H9 (cell line): ENCODE measurements around the gene RAD54L. TPM values are rescaled to one million over a fixed set of nuclear protein-coding genes. Genes with fewer than 3 reads are reported as not detected.

ENCODE experiments used
- DNase-seq: peaks from one replicate; pipeline ENCODE4 v3.0.0-alpha.2; 2017
- H2AFZ ChIP-seq: one replicate; pipeline ENCODE4 v1.6.1; 2013; ENCODE audit warnings: mild to moderate bottlenecking, low read length, control low read depth, moderate library complexity
- H2AK5ac ChIP-seq: 2 replicates; pipeline ENCODE4 v1.6.1; 2013; ENCODE audit warnings: low read length, control low read depth, mixed read lengths; ENCODE audit not compliant: insufficient read length
- H2BK120ac ChIP-seq: one replicate; pipeline ENCODE4 v1.6.1; 2013; ENCODE audit warnings: low read depth, mild to moderate bottlenecking, low read length, control low read depth, inconsistent platforms; ENCODE audit not compliant: poor library complexity, severe bottlenecking
- H2BK12ac ChIP-seq: 2 replicates; pipeline ENCODE4 v1.6.1; 2013; ENCODE audit warnings: low read length, control low read depth, mixed read lengths, low read depth; ENCODE audit not compliant: insufficient read length
- H2BK15ac ChIP-seq: 2 replicates; pipeline ENCODE4 v1.6.1; 2013; ENCODE audit warnings: low read depth, low read length, control low read depth
- H2BK20ac ChIP-seq: one replicate; pipeline ENCODE4 v1.6.1; 2013; ENCODE audit warnings: low read depth, mild to moderate bottlenecking, low read length, control low read depth, inconsistent platforms; ENCODE audit not compliant: poor library complexity, severe bottlenecking
- H2BK5ac ChIP-seq: 2 replicates; pipeline ENCODE4 v1.6.1; 2013; ENCODE audit warnings: low read length, control low read depth, mixed read lengths; ENCODE audit not compliant: insufficient read length
- H3K14ac ChIP-seq: 2 replicates; pipeline ENCODE4 v1.6.1; 2013; ENCODE audit warnings: low read length, control low read depth; ENCODE audit not compliant: insufficient read depth
- H3K18ac ChIP-seq: 2 replicates; pipeline ENCODE4 v1.6.1; 2013; ENCODE audit warnings: low read depth, mild to moderate bottlenecking, mixed read lengths, low read length, control low read depth; ENCODE audit not compliant: insufficient read length
- H3K23ac ChIP-seq: 2 replicates; pipeline ENCODE4 v1.6.1; 2013; ENCODE audit warnings: low read length, control low read depth, mixed read lengths, low read depth; ENCODE audit not compliant: insufficient read length
- H3K23me2 ChIP-seq: 2 replicates; pipeline ENCODE4 v1.6.1; 2013; ENCODE audit warnings: low read depth, mild to moderate bottlenecking, mixed read lengths, low read length, control low read depth; ENCODE audit not compliant: insufficient read length, poor library complexity, severe bottlenecking
- H3K27ac ChIP-seq: 2 replicates; pipeline ENCODE4 v1.5.1; 2013; ENCODE audit warnings: low read length, control low read depth, mixed read lengths, low read depth; ENCODE audit not compliant: insufficient read length
- H3K27me3 ChIP-seq: 2 replicates; pipeline ENCODE4 v1.6.1; 2013; ENCODE audit warnings: low read length, control low read depth, inconsistent platforms; ENCODE audit not compliant: insufficient read depth
- H3K4ac ChIP-seq: 2 replicates; pipeline ENCODE4 v1.6.1; 2013; ENCODE audit warnings: low read depth, mild to moderate bottlenecking, control low read depth, inconsistent platforms, low read length, moderate library complexity
- H3K4me1 ChIP-seq: 2 replicates; pipeline ENCODE4 v1.6.1; 2013; ENCODE audit warnings: low read length, control low read depth, inconsistent platforms; ENCODE audit not compliant: insufficient read depth
- H3K4me2 ChIP-seq: 2 replicates; pipeline ENCODE4 v1.6.1; 2013; ENCODE audit warnings: low read length, control low read depth, mixed read lengths; ENCODE audit not compliant: insufficient read length, insufficient read depth
- H3K56ac ChIP-seq: 2 replicates; pipeline ENCODE4 v1.6.1; 2013; ENCODE audit warnings: low read depth, mild to moderate bottlenecking, mixed read lengths, low read length, control low read depth; ENCODE audit not compliant: insufficient read length
- H3K79me1 ChIP-seq: 2 replicates; pipeline ENCODE4 v1.6.1; 2013; ENCODE audit warnings: low read depth, mild to moderate bottlenecking, moderate library complexity, low read length, control low read depth, inconsistent platforms; ENCODE audit not compliant: insufficient read depth, poor library complexity, severe bottlenecking
- H3K79me2 ChIP-seq: 2 replicates; pipeline ENCODE4 v1.6.1; 2013; ENCODE audit warnings: low read length, control low read depth, inconsistent platforms; ENCODE audit not compliant: insufficient read depth
- H3K9ac ChIP-seq: 2 replicates; pipeline ENCODE4 v1.6.1; 2013; ENCODE audit warnings: low read length, control low read depth, mixed read lengths; ENCODE audit not compliant: insufficient read length; ENCODE audit errors: extremely low read depth
- H3K9me3 ChIP-seq: one replicate; pipeline ENCODE4 v1.6.1; 2013; ENCODE audit warnings: low read depth, low read length, inconsistent platforms; ENCODE audit not compliant: control insufficient read depth
- H3T11ph ChIP-seq: one replicate; pipeline ENCODE4 v1.6.1; 2013; ENCODE audit warnings: mild to moderate bottlenecking, low read length, control low read depth, inconsistent platforms
- H4K20me1 ChIP-seq: one replicate; pipeline ENCODE4 v1.6.1; 2013; ENCODE audit not compliant: control insufficient read depth, insufficient read length, insufficient read depth
- H4K5ac ChIP-seq: 2 replicates; pipeline ENCODE4 v1.6.1; 2013; ENCODE audit warnings: low read depth, mild to moderate bottlenecking, mixed read lengths, low read length, control low read depth; ENCODE audit not compliant: insufficient read length
- H4K8ac ChIP-seq: replicated peaks from 2 replicates; pipeline ENCODE4 v1.6.1; 2013; ENCODE audit warnings: low read length, control low read depth, mixed read lengths, low read depth; ENCODE audit not compliant: insufficient read length
- H4K91ac ChIP-seq: 2 replicates; pipeline ENCODE4 v1.6.1; 2013; ENCODE audit warnings: low read depth, mild to moderate bottlenecking, moderate library complexity, mixed read lengths, low read length, control low read depth; ENCODE audit not compliant: insufficient read length
- H3K27ac Mint-ChIP-seq, 3 experiments: 2 replicates in 2 of 3; 3 replicates in 1 of 3; pipeline ENCODE4 v1.8.0; 2020 to 2021; ENCODE audit warnings: mixed read lengths in 3 of 3, mild to moderate bottlenecking in 1 of 3, moderate library complexity in 1 of 3
- H3K27me3 Mint-ChIP-seq: 2 replicates; pipeline ENCODE4 v1.8.0; 2021; ENCODE audit warnings: low read depth, mild to moderate bottlenecking, moderate library complexity, mixed read lengths
- H3K36me3 Mint-ChIP-seq, 3 experiments: 2 replicates in 2 of 3; 3 replicates in 1 of 3; pipeline ENCODE4 v1.8.0; 2020 to 2021; ENCODE audit warnings: low read depth in 3 of 3, mixed read lengths in 3 of 3; ENCODE audit not compliant: insufficient read depth in 1 of 3
- H3K4me1 Mint-ChIP-seq, 2 experiments: 2 replicates each; pipeline ENCODE4 v1.8.0; 2020; ENCODE audit warnings: mixed read lengths in 2 of 2
- H3K4me3 Mint-ChIP-seq, 2 experiments: 2 replicates in 1 of 2; 3 replicates in 1 of 2; pipeline ENCODE4 v1.8.0; 2020 to 2021; ENCODE audit warnings: mild to moderate bottlenecking in 2 of 2, mixed read lengths in 2 of 2, moderate library complexity in 1 of 2
- H3K9me3 Mint-ChIP-seq, 2 experiments: 2 replicates in 1 of 2; 3 replicates in 1 of 2; pipeline ENCODE4 v1.8.0; 2020; ENCODE audit warnings: mild to moderate bottlenecking in 2 of 2, mixed read lengths in 2 of 2, moderate library complexity in 1 of 2
- CTCF ChIP-seq: fragments of 200-600 bp; sonication (generic); conservative IDR thresholded peaks from 3 replicates; pipeline ENCODE4 v1.8.0; 2021; ENCODE audit warnings: antibody characterized with exemption, mild to moderate bottlenecking
- WGBS: extraction: QIAGEN DNeasy Blood & Tissue Kit; methylation state at CpG from one replicate; pipeline ENCODE4 v1.1.7; 2013; ENCODE audit warnings: missing lambda C conversion rate, low lambda C conversion rate, mixed read lengths; ENCODE audit not compliant: insufficient read length; ENCODE audit errors: extremely low coverage; 5-methylcytosine and 5-hydroxymethylcytosine counted together
- total RNA-seq: library from RNA; stranded (reverse); gene quantifications from 2 replicates; pipeline ENCODE4 v1.2.1, GENCODE V29; 2021

RAD54L gene
- total RNA-seq, 1 experiment from 2014 or later: 43.4 TPM

- Histone ChIP-seq H3K18ac (peak within 1 kb of the TSS; percentile 75), H4K20me1 (no peaks in the 10 kb centered on the region), H3K79me1 (peaks cover 4% of the 10 kb centered on the region), H4K5ac (peak within 1 kb of the TSS; percentile 1), H3K9me3 (no peaks in the 10 kb centered on the region), H3K4ac (no peak within 1 kb of the TSS), H3T11ph (no peak within 1 kb of the TSS), H3K4me2 (peak within 1 kb of the TSS; percentile 75), H3K56ac (peak within 1 kb of the TSS; percentile 78), H2BK20ac (no peak within 1 kb of the TSS), H2BK15ac (no peak within 1 kb of the TSS), H3K27me3 (no peaks in the 10 kb centered on the region), H4K8ac (no peak within 1 kb of the TSS), H3K23me2 (peaks cover 13% of the 10 kb centered on the region), H2BK120ac (no peak within 1 kb of the TSS), H3K27ac (peak within 1 kb of the TSS; percentile 6), H2AK5ac (no peak within 1 kb of the TSS), H3K4me1 (no peaks in the 10 kb centered on the region; the same call in 1 of the 2 replicates), H2BK5ac (no peak within 1 kb of the TSS), H3K9ac (peak within 1 kb of the TSS; percentile 98), H2AFZ (no peak within 1 kb of the TSS), H2BK12ac (no peak within 1 kb of the TSS), H4K91ac (no peak within 1 kb of the TSS), H3K79me2 (peaks cover 50% of the 10 kb centered on the region; the same call in 1 of the 2 replicates), H3K14ac (peak within 1 kb of the TSS; percentile 85), H3K23ac (no peak within 1 kb of the TSS)
- WGBS: no CpG with 5 or more reads among the region's 61 CpGs
- Mint-ChIP-seq H3K27me3 (no peaks in the 10 kb centered on the region; the same call in 1 of the 2 replicates), H3K9me3 (peaks cover 0 to 3% of the 10 kb centered on the region in 2 experiments; a peak in 1 of 5 replicates), H3K36me3 (peaks cover 24 to 29% (median 25%) of the 10 kb centered on the region in 3 experiments), H3K4me3 (peak within 1 kb of the TSS; percentile 100), H3K27ac (peak within 1 kb of the TSS; percentile 95 to 99 (median 97)), H3K4me1 (peaks cover 42 to 58% of the 10 kb centered on the region in 2 experiments)
- TF ChIP-seq CTCF: peak; percentile 10; the same call in 1 of the 3 replicates
- DNase-seq: peak; percentile 96
These were observed 55.7 kb downstream of the RAD54L start, which contains the start of the genes LRRC41 and UQCRH for GRCh38 chr1:46303038-46303871. LRRC41 (minus strand) TSS chr1:46303616; CDS start chr1:46303322, 294 bp downstream. UQCRH (plus strand) TSS chr1:46303698; CDS start chr1:46303767, 69 bp downstream.
